Immature natural killer cell (primary cell): ENCODE results near the gene FILIP1L. TPM values are rescaled to one million over a fixed set of nuclear protein-coding genes. Genes with fewer than 3 reads are reported as not detected.

Experiments
- DNase-seq, 3 donors: peaks; one replicate each; pipeline ENCODE4 v3.0.0; 2022; ENCODE audit warnings: mixed read lengths in 1 of 3
- H3K27ac Mint-ChIP-seq, 6 donors: one replicate each; pipeline ENCODE4 v1.8.0; 2020; ENCODE audit warnings: mixed read lengths in 6 of 6, mild to moderate bottlenecking in 5 of 6, inconsistent platforms in 4 of 6, moderate library complexity in 3 of 6
- H3K27me3 Mint-ChIP-seq, 3 donors: one replicate each; pipeline ENCODE4 v1.8.0; 2020 to 2021; ENCODE audit warnings: low read depth in 3 of 3, mild to moderate bottlenecking in 3 of 3, mixed read lengths in 3 of 3, moderate library complexity in 3 of 3, inconsistent platforms in 1 of 3
- H3K36me3 Mint-ChIP-seq, 3 donors: one replicate each; pipeline ENCODE4 v1.8.0; 2020; ENCODE audit warnings: mixed read lengths in 3 of 3, inconsistent platforms in 2 of 3, mild to moderate bottlenecking in 2 of 3
- H3K4me1 Mint-ChIP-seq, 2 donors: one replicate each; pipeline ENCODE4 v1.8.0; 2020; ENCODE audit warnings: inconsistent platforms in 2 of 2, mild to moderate bottlenecking in 2 of 2, mixed read lengths in 2 of 2, moderate library complexity in 1 of 2
- H3K4me3 Mint-ChIP-seq, 5 donors: one replicate each; pipeline ENCODE4 v1.8.0; 2020; ENCODE audit warnings: mild to moderate bottlenecking in 5 of 5, mixed read lengths in 5 of 5, inconsistent platforms in 3 of 5, moderate library complexity in 3 of 5
- H3K9me3 Mint-ChIP-seq, 6 donors: one replicate each; pipeline ENCODE4 v1.8.0; 2020; ENCODE audit warnings: mild to moderate bottlenecking in 6 of 6, mixed read lengths in 6 of 6, inconsistent platforms in 4 of 6, moderate library complexity in 3 of 6
- polyA plus RNA-seq, 3 donors: library from polyadenylated mRNA; unstranded; fragments of 300-500 nt; fragmentation: Illumina TruSeq; gene quantifications; one replicate each; pipeline ENCODE4 v1.2.3, GENCODE V29; 2021

The FILIP1L gene
- polyA plus RNA-seq, 3 donors from 2014 or later: 0.09 TPM; not detected in 2

DNA sequence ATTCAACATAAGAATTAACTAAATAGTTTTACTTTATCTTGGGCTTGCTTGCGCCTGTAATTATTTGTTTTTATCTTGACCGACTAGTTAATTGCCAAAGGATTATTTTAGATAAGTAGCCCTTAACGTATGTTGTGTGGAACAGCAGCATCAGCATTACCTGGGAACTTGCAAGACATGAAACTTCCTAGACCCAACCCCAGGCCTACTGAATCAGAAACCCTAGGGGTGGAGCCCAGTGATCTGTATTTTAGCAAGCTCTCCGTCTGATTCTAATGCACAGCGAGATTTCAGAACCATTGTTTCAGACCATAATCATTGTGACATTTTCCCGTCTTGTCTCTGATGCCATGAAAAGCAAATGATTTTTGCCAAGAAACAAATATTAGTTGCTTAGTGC, 31.1 kb downstream of the FILIP1L start:
- no peak for DNase-seq
- H3K4me3 Mint-ChIP-seq: no peak overlapping the region
- peaks cover 0 to 2% (median 2%) of the 10 kb centered on the region in 3 donors for H3K27me3 Mint-ChIP-seq
- H3K27ac Mint-ChIP-seq: no peak overlapping the region
- H3K9me3 Mint-ChIP-seq: no peaks in the 10 kb centered on the region
- peaks cover 6 to 11% of the 10 kb centered on the region in 2 donors for H3K4me1 Mint-ChIP-seq
- no peaks in the 10 kb centered on the region for H3K36me3 Mint-ChIP-seq

DNA sequence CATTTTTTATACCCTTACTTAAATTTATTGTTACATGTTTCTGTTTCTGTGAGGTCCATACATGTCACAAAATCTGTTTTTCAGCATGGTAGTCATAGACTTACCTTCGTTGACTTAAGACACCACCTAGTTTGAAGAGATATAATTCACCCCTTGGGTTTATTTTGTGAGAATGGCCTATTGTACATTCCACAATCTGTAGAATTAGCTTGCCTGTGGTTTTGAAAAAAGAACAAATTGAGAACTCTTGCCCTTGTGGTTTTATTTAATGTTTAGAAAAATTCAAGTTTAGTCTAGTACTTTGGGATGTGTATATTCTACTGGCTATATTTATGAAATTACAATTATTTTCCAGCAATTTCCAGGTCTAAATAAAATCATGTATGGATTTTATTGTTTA, 31.6 kb downstream of the FILIP1L start:
- H3K4me3 Mint-ChIP-seq: no peak overlapping the region
- H3K9me3 Mint-ChIP-seq: no peaks in the 10 kb centered on the region
- peaks cover 0 to 2% (median 2%) of the 10 kb centered on the region in 3 donors for H3K27me3 Mint-ChIP-seq
- no peaks in the 10 kb centered on the region for H3K36me3 Mint-ChIP-seq
- H3K4me1 Mint-ChIP-seq: peaks cover 6 to 11% of the 10 kb centered on the region in 2 donors
- no peak overlapping the region for H3K27ac Mint-ChIP-seq
- no peak for DNase-seq

DNA sequence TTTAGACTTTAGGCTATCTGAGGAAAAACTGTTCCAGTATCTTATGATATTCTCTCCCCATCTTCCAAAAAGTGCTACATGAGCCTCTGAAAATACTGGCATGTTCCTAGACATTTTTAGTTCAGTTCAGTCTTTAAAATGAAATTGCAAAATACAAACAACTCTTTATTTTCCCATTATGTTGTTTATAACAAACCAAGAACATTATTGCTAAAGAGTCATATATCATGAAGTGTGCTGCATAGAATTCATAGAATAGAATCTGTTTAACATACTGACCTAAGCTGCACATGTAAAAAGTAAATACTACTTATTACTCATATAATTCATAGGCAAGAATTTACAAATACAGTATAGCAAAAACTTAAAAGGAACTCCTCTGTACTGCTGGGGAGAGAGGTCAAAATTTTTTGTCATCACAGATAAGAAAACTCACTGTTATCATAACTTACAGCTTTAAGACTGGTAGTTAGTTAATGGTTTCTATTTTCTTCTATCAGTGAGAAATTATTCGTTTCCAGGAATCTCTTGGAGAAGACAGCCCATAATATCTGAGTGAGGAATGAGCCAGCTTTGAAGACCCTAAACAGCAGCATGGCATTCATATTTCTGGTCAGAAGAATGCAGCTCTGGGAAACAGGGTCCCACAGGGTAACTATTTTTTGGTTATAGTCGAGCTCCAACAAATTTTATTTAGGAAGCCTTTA, 32.2 kb downstream of the FILIP1L start:
- no peak for DNase-seq
- peaks cover 4 to 7% of the 10 kb centered on the region in 2 donors for H3K4me1 Mint-ChIP-seq
- H3K27ac Mint-ChIP-seq: no peak overlapping the region
- H3K9me3 Mint-ChIP-seq: no peaks in the 10 kb centered on the region
- H3K27me3 Mint-ChIP-seq: peaks cover 0 to 2% (median 1%) of the 10 kb centered on the region in 3 donors
- H3K36me3 Mint-ChIP-seq: peaks cover 0 to 3% (median 0%) of the 10 kb centered on the region in 3 donors
- no peak overlapping the region for H3K4me3 Mint-ChIP-seq

DNA sequence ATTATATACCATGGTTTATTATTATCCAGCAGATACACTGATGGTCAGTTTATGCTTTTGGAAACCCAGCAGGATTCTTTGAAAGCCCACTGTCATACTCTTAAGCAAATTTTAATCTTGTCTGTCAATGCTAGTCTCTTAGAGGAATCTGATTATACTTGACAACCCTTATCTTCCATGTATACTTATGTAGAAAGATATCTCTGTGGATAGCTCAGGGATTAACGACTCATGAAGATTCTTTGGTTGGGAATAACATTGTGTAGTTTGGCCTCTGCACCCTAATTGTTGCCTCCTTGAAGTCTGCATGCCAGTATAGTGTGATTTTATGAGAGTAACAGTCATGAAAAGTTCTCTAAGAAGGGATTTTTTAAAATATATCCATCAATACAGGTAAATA, 33.0 kb downstream of the FILIP1L start:
- Mint-ChIP-seq H3K27ac (no peak overlapping the region), H3K36me3 (peaks cover 0 to 4% (median 0%) of the 10 kb centered on the region in 3 donors), H3K9me3 (no peaks in the 10 kb centered on the region), H3K4me1 (peaks cover 0 to 3% of the 10 kb centered on the region in 2 donors), H3K27me3 (peaks cover 0 to 2% (median 0%) of the 10 kb centered on the region in 3 donors), H3K4me3 (no peak overlapping the region)
- no peak for DNase-seq

DNA sequence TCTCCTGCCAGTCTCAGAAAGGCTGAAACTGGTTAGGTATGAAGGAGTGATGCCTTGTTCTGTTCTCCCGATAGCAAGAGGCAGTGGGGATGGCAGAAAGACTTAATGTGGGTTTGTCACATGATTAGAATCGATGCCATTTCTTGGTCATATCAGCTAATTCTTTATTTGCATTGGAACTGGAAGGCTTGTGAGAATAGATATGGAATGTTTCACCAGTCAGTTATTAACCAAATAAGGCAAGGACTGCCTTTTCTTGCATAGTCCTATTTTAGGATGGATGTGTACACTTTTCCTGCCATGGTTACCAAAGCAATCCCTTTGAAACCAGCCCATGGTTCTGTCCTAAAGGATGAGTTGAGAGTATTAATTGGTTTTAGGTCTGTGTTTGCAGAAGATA, 33.7 kb downstream of the FILIP1L start:
- Mint-ChIP-seq H3K27ac (no peak overlapping the region), H3K36me3 (peaks cover 0 to 4% (median 0%) of the 10 kb centered on the region in 3 donors), H3K9me3 (no peaks in the 10 kb centered on the region), H3K4me3 (no peak overlapping the region), H3K27me3 (peaks cover 0 to 2% (median 0%) of the 10 kb centered on the region in 3 donors), H3K4me1 (peaks cover 6 to 10% of the 10 kb centered on the region in 2 donors)
- DNase-seq: no peak

DNA sequence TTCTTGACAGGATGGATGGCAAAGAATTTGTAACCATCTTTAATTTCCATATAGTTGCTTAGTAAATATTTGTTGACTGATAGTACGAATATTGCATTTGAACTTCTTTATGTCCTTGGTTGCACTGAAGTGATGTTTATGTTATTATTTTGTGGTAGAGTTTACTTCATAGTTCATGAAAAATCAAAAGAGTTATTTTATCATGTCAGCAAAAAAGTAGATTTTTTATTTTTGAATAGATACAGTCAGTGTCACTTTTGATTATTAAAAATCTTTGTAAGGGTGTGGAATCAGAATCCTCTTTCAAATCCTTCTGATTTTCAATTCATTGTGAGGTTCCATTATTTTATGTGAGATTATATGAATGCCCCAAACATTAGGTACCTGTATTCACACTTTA, 35.0 kb downstream of the FILIP1L start:
- no peaks in the 10 kb centered on the region for H3K27me3 Mint-ChIP-seq
- no peak overlapping the region for H3K27ac Mint-ChIP-seq
- no peaks in the 10 kb centered on the region for H3K9me3 Mint-ChIP-seq
- no peak overlapping the region for H3K4me3 Mint-ChIP-seq
- peaks cover 0 to 4% (median 0%) of the 10 kb centered on the region in 3 donors for H3K36me3 Mint-ChIP-seq
- H3K4me1 Mint-ChIP-seq: peaks cover 12 to 19% of the 10 kb centered on the region in 2 donors
- no peak for DNase-seq

DNA sequence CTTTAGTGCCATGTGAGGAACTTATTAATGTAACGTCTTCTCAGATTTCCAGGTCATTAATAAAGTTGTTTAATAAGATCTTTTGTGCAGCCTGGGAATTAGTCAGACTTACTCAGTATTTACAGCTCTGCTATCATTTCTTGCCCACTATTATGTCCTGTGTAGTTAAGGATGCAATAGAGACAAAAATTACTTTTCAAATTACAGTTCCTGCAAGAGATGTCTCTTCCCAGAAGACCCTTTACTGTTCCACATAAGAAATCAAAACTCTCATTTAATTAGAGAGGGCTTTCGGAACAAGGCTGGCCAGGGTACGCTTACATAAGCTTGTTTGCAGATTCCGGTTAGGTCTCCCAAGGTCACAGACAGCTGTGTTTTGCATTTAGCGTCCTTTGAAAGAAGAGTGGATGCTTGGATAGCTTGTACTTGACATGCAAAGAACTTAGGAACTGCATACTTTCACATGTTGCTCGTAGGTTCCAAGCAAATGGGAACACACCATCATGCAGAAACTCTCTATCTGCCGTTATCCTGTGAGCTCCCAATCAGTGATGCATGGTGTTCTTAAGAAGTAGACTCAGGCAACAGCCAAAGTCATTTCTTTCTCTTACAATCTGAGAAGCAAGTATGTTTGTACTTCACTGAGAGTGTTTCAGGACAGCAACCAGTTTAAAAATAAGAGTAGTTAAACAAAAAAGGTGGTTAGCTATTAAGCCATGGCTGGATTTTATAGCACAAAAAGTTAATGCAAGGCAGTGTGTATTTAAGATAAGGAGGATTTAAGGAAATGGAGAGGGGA, 37.4 kb downstream of the FILIP1L start:
- no peak for DNase-seq
- Mint-ChIP-seq H3K4me3 (no peak overlapping the region), H3K4me1 (peaks cover 36 to 43% of the 10 kb centered on the region in 2 donors), H3K27ac (no peak overlapping the region), H3K27me3 (no peaks in the 10 kb centered on the region), H3K9me3 (no peaks in the 10 kb centered on the region), H3K36me3 (peaks cover 0 to 4% (median 0%) of the 10 kb centered on the region in 3 donors)

DNA sequence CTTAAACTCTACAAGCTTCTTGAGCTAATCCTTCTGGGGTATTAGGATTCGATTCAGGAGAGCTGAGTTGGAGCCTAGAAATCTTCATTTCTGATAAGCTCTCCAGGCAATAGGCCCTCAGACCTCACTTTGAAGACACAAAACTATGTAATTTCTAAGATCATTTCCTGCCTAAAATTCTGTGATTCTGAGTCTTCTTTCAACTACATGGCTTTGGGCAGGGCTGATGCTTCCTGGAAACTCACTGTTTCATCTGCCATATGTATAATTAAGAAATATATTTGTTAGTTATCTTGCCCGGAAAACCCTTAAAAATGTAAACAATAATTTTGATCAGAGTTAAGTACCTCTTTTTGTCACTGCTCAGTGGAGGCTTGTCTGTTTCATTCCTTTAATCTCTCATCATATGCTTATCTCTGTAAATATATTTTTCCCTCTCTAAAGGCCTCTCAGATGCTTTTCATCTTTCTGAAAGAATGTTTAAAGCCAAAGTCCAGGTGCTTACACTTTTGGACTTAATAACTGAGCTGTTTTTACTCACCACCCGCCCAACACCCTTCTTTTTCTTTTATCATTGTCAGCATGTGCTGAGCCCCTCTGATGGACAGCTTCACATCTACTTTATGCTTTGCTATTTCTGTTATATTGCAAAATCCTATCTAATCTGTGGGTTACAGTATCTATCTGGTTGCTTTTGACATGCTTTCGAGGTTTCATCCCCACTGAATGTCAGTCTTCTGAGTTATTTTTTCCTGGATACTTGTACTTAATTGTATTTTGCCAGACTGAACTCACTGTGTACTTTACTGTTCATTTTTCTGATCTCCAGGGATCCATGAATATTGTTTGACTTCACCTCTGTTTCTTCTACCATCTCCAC, 38.2 kb downstream of the FILIP1L start:
- Mint-ChIP-seq H3K27me3 (no peaks in the 10 kb centered on the region), H3K36me3 (peaks cover 0 to 4% (median 0%) of the 10 kb centered on the region in 3 donors), H3K4me3 (no peak overlapping the region), H3K4me1 (peaks cover 44 to 52% of the 10 kb centered on the region in 2 donors), H3K9me3 (no peaks in the 10 kb centered on the region), H3K27ac (no peak overlapping the region)
- no peak for DNase-seq

DNA sequence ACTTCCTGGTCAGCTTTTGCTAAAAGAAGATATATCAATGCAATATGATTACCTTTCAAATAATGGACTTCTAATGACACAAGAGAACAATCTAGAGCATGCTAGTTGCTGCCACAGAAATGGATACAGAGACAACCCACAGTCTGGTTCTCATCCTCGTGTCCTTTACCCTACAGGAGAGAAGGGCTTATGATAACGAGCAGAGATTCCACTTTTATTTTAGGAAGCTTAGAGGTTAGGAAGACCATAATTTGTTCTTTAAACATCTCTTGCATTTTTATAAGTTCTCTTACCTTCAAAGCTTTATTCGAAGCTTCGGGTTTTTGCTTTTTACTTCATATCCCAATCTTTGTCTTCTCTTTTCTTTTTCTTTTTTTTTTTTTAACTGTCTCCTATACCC, 39.1 kb downstream of the FILIP1L start:
- Mint-ChIP-seq H3K27me3 (no peaks in the 10 kb centered on the region), H3K4me1 (peaks cover 45 to 52% of the 10 kb centered on the region in 2 donors), H3K4me3 (peak overlapping the region in 1 of 5 donors; percentile 32), H3K27ac (no peak overlapping the region), H3K36me3 (peaks cover 0 to 4% (median 0%) of the 10 kb centered on the region in 3 donors), H3K9me3 (no peaks in the 10 kb centered on the region)
- no peak for DNase-seq

DNA sequence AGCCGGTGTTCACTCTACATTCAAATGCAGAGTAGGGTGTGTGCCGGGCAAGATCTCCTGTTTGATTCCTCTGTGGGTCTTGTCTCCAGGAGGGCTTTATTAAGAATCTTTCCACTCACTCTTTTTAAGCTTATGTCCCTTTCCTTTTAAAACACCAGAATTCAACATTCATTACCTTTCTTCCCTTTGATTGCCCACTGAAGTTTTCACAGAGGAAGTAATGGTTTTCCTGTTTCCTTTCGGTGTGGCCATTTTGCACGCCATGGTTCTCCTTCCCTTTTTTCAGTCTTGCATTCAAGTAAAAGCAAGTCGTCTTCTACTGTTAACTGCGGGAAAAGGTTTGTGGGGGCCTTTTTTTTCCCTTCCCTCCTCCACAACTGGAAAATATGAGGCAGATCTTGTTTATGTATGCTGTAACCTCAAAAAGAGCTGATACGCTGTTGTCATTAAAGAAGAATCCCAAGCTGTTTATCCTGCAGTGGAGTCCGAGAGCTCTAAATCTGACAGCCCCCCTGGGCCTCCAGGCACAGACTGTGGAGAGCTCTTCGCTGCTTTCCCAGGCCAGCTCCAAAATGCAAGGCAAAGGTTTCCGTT, 40.5 kb downstream of the FILIP1L start:
- peaks cover 0 to 4% (median 0%) of the 10 kb centered on the region in 3 donors for H3K36me3 Mint-ChIP-seq
- H3K27ac Mint-ChIP-seq: peak overlapping the region; percentile 9 to 86 (median 70)
- H3K4me3 Mint-ChIP-seq: peak overlapping the region; percentile 74 to 92 (median 86)
- peak; percentile 17 to 37 (median 26) for DNase-seq
- no peaks in the 10 kb centered on the region for H3K27me3 Mint-ChIP-seq
- H3K9me3 Mint-ChIP-seq: no peaks in the 10 kb centered on the region
- peaks cover 50 to 58% of the 10 kb centered on the region in 2 donors for H3K4me1 Mint-ChIP-seq

DNA sequence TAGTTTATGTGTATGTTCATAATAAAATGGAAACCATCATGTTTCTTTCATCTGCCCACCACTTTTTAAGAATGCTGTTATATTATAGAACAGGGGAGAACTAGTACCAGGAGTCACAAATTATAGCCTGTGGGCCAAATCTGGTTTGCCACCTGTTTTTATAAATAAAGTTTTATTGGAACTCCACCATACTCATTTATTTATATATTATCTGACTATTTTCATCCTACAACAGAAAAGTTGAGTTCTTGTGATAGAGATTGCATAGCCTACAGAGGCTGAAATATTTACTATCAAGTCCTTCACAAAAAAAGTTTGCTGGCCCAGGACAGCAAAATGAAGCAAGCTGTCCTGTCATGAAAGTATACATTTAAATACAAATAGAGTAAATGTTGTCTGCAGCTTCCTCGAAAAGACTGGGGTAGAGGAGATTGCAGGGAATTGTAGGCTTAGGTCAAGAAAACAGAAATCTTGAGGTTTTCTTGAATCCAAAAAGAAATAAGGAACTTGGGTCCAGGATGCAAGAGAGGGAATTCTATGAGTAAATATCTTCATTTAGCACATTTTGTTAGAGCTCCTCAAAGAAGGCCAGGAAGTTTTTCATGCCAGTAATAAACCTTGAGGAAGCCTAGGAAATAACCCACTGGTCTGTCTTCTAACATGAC, 41.1 kb downstream of the FILIP1L start:
- DNase-seq: no peak
- Mint-ChIP-seq H3K4me1 (peaks cover 53 to 62% of the 10 kb centered on the region in 2 donors), H3K4me3 (peak overlapping the region; percentile 74 to 92 (median 86)), H3K36me3 (peaks cover 0 to 4% (median 0%) of the 10 kb centered on the region in 3 donors), H3K9me3 (no peaks in the 10 kb centered on the region), H3K27me3 (no peaks in the 10 kb centered on the region), H3K27ac (peak overlapping the region; percentile 26 to 86 (median 57))

DNA sequence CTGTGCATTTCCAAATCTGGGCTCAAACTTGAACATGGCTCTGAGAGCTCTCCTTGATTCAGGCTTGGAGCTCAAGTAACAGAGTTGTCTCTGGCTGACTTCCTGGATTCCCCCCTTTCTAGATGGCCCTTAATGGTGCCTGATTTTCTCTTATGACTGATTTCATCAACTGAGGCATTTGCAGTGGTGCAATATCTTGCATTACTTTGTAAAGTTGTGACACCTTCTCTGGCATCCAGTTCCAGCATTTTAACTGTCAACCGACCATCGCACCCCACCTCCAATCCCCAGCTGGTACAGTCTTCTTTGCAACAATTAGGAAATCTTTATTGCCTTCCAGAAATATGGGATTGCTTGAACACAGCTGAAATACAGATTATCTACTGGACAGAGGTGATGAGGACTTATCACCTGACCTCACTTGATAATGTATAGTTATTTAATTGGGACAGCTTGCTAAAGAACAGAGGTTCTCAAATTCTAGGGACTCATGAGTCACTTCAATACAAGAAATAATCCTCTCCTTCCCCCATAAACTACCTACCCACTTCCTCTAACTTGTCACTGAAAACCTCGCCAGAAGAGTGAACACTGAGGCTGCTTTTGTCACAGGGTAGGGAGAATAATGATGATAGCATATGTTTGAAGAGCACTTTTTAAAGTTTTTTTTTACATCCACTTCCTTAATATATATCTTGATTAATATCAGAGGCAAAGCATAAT, 41.8 kb downstream of the FILIP1L start:
- Mint-ChIP-seq H3K27ac (peak overlapping the region; percentile 9 to 71 (median 22)), H3K4me3 (peak overlapping the region; percentile 31 to 92 (median 79)), H3K9me3 (no peaks in the 10 kb centered on the region), H3K36me3 (peaks cover 0 to 4% (median 0%) of the 10 kb centered on the region in 3 donors), H3K27me3 (no peaks in the 10 kb centered on the region), H3K4me1 (peaks cover 53 to 62% of the 10 kb centered on the region in 2 donors)
- DNase-seq: no peak
